ENCODE results near the gene HSD11B1L.

HSD11B1L gene, protein sequence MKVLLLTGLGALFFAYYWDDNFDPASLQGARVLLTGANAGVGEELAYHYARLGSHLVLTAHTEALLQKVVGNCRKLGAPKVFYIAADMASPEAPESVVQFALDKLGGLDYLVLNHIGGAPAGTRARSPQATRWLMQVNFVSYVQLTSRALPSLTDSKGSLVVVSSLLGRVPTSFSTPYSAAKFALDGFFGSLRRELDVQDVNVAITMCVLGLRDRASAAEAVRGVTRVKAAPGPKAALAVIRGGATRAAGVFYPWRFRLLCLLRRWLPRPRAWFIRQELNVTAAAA

DNA sequence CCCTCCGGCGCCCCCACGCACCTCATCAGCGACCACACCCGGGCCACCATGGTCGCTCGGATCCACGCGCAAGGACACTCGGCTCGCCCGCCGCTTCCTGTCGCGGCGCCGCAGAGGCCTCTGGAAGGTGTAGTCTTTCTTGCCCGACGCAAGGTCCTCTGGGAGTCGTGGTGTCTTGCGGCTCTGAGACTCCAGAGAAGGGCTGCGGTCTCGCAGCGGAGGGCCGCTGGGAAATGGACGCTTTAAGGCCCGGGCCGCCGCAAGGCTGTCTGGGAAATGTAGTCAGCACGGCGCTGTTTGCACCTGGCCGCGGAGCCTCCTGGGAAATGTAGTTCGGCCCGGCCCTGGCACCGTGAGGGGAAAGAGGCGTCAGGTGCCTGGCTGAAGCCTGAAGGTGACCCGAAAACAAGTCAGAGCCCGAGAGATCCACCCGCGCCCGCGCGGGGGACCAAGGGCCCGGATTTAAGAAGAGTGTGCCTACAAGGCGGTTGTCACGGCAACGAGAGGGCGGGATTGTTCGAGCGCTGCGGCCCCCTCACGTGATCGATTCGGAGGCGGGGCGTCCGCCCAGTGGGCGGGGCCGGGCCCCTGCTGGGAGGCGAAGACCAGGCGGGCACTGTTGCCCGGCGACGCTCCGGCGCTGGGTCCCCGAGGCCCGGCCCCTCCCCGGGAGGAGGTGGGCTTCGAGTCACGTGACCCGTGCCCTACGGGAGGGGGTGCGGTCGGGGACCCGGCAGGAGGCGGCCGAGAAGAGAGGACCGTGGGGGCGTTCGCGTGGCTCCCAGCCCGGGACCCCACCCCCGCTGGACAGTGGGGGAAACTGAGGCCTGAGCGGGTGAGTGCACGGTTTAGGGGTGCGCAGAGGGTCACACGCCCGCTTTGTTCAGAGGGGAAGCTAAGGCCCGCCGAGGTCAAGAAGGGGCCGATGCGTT is at the start of gene HSD11B1L, which contains the start of gene MICOS13:
HSD11B1L (plus strand) TSS at position 591 of the 932 bp plus-strand sequence. CDS start 3,806 bp downstream, outside the sequence.
MICOS13 (minus strand) TSS at position 80 of the 932 bp plus-strand sequence; CDS start at position 50, 30 bp downstream.
- DNase-seq, result peak; percentile 94 to 100 (median 100)

DNA sequence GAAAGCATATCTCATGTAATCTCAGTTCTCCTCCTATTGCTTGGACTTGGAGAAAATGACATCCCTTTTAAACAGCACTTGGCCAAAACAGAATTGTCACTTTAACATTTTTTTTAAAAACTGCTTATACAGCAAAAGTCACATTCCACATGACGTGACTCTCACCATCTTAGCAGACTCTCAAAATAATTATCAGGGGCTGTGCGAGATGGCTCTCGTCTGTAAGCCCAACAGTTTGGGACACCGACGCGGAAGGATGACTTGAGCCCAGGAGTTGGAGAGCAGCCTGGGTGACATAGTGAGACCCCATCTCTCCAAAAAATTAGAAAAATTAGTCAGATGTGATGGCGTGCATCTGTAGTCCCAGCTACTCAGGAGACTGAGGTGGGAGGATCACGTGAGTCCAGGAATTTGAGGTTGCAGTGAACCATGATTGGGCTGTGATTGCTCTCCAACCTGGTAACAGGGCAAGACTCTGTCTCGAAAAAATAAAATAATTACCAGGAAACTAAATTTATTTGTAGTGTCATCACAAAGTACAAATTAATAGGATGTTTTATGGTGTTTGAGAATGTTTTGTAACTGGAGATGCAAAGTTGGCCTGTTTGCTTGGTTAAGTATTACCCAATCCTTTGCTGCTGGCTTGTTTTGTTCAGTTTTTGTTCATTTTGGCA is 49.1 kb upstream of the HSD11B1L start:
- DNase-seq, result no peak

DNA sequence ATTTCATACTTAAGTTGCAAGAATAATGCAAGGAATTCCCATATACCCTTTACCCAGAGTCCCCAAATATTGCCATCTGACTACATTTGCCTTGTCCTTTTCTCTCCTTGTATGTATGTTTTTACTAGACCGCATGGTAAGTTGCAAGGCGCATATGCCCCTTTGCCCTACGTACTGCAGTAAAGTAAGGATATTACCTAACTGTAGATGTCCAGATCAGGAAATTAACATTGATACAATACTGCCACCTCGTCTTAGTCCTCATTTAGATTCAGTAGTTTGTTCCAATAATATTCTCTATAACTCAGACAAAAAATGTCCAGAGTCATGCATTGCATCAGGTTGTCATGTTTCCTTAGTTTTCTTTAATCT is 48.6 kb upstream of the HSD11B1L start:
- DNase-seq, result no peak

DNA sequence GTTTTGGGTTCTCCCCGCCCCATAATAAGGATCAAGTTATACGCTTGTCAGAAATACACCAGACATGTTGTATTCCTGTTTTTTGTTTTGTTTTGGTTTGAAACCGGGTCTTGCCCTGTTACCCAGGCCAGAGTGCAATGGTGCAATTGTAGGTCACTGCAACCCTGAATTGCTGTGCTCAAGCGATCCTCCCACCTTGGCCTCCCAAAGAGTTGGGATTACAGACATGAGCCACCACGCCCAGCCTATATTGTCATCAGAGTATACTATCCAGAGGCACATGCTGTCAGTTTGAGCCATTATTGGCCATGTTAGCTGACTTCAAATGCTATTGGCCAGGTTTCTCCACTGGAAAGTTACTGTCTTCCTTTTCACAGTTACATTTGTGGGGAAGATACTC is 48.2 kb upstream of the HSD11B1L start:
- DNase-seq, result no peak

DNA sequence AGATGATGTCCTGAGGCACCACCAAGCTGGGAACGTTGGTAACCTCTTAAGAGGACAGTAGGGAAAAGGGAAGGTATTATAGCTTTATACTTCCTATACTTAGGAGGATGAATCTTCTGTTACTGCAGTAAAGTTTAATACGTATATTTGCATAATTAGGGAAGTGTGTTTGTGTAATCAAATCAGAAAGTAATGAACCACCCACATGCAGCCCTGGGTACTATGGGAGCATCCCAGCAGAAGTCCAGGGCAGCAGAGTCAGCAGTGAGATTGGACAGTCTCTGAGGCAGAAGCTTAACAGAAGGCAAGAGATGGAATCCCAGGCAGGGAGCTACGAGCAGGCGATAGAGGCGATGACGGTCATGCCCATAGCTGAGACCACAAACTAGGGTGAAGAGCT is 45.4 kb upstream of the HSD11B1L start:
- DNase-seq, result no peak

GRCh38 chr19:5637971-5638370 is 42.9 kb upstream of the HSD11B1L start:
- no peak for DNase-seq

DNA sequence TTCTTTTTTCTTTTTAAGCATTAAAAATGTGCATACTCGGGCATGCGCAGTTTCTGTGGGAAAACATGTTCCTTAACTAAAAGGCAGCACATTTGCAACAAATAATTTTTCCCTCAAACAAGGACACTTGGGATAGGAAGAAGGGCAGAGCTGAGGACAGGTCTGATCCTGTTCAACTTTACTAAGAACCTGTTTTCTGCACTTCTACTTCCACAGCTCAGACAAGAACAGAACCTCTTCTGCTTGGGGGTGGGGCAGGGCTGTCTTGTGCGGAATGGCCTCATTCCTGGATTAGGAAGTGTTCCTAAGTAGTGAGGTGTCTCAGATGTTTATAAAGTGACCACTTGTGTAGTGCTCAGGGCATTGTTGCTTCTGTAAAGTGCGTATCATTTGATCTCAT is 39.7 kb upstream of the HSD11B1L start:
- DNase-seq, result no peak

GRCh38 chr19:5642204-5642603 is 38.6 kb upstream of the HSD11B1L start:
- no peak for DNase-seq

- no peak for DNase-seq
These were observed 37.8 kb upstream of the HSD11B1L start for GRCh38 chr19:5643060-5643459.

GRCh38 chr19:5644037-5644436 is 36.8 kb upstream of the HSD11B1L start:
- no peak for DNase-seq

DNA sequence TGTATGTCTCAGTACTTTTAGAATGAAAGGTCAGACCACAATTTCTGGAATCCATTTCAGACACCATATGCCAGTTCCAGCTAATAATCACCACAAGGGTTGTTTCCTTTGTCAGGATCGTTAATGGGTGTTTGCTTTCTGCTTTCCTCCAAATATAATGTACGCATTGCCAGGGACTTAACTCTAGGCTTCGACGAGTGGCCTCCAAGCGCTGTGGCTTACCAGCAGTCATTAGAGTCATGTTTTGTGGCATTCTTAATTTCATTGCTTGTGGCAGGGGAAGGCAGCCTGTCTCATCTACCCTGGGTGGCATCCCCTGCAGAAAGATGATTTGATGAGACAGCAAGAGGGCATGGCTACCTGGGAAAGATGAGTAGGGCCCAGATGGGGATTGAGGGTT is 35.4 kb upstream of the HSD11B1L start:
- peak in 2 of 3 experiments; percentile 50 to 86 for DNase-seq

DNA sequence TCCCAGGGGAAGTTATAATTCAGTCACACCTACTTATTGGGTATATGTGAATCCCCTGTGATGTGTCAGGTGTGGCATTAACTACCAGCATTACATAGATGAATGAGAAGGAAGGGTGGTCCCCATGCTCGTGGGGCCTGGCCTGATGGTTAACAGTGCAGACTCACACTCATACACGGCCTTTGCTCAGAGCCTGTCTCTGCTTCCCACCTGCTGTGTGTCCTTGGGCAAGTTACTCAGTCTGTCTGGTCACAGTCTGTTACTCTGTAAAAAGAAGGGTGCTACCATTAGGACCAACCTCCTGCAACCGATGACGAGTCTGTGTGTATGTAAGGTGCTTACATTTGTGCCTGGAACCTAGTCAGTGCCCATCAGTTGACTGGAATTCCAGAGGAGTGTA is 34.1 kb upstream of the HSD11B1L start:
- no peak for DNase-seq

GRCh38 chr19:5648464-5648863 is 32.4 kb upstream of the HSD11B1L start:
- DNase-seq, result no peak

DNA sequence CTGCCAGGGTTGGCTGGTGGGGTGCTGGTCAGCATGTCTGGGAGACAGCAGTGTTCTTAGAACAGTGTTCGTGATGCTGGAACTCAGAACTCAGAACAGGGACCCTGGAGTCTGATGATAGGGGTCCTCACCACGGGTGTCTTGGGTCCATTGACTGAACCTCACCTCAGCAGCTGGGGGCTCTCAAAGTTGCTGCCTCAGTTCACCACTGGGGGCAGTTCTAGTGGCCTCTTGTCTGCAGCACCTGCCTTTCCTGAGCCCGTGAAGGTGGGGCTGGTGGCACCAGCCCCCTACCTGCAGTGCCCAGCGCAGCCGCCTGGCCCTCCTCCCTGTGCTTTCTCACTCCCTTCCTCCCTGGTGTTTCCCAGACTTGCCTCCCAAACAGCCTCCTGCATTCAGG is 29.5 kb upstream of the HSD11B1L start:
- DNase-seq, result no peak

GRCh38 chr19:5652261-5652660 is 28.6 kb upstream of the HSD11B1L start:
- no peak for DNase-seq

- no peak for DNase-seq
These were observed 25.9 kb upstream of the HSD11B1L start for GRCh38 chr19:5654931-5655330.

GRCh38 chr19:5655412-5655811 is 25.4 kb upstream of the HSD11B1L start:
- no peak for DNase-seq

DNA sequence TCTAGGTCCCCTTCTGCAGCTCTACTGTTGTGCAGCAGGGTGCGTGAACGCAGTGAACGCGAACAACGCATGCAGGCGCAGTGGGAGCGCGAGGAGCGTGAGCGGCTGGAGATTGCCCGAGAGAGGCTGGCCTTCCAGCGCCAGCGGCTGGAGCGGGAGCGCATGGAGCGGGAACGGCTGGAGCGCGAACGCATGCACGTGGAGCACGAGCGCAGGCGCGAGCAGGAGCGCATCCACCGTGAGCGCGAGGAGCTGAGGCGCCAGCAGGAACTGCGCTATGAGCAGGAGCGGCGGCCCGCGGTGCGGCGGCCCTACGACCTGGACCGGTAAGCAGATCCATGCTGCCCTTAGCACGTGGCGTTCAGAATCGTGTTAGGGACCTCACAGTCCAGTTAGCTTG is 19.3 kb upstream of the HSD11B1L start:
- no peak for DNase-seq

DNA sequence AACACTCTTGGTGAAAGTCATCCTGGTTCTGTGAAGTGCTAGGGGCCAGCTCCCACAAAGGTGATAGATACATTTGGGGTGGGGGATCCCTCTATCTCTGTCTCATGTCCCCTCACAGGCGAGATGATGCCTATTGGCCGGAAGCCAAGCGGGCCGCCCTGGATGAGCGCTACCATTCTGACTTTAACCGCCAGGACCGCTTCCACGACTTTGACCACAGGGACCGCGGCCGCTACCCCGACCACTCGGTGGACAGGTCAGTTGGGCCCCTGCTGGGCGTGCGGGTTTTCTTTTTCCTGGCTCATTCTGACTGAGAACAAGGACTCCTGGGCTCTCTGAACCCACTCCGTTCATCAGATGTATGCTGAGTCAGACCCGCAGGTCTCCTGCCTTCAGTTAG is 16.9 kb upstream of the HSD11B1L start:
- no peak for DNase-seq

- DNase-seq, result no peak
These were observed 16.3 kb upstream of the HSD11B1L start for GRCh38 chr19:5664515-5664914.

- DNase-seq, result no peak
These were observed 14.9 kb upstream of the HSD11B1L start for GRCh38 chr19:5665781-5666513.

DNA sequence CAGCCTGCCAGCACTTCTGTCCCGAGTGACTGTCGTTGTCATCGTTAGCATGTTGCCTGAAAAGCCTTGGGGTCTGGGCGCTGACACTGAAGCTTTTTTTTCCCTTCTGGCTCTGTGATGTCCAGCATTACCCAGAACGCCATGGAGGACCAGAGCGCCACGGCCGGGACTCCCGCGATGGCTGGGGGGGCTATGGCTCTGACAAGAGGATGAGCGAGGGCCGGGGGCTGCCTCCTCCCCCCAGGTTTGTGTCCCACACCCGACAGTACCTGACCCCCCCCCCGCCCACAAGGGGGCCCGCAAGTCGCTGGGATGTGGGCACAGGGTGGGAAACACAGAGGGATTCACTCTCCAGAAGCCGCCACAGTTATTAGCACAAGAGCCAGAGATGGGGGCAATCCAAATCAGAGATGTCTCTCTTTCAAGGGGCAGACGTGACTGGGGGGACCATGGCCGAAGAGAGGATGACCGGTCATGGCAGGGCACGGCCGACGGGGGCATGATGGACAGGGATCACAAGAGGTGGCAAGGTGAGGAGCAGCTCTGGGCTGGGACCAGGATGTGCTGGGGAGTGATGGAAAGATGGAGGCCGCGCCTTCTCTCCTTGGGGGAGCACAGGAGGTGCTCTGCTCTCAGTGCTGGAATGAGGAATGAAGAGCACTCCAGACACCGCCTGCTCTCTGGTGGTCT is 13.8 kb upstream of the HSD11B1L start:
- DNase-seq, result no peak
